AG09309 (cell line): ENCODE measurements around the gene NBPF3.
"Not testable (repeated sequence)": the region's sequence is repeated elsewhere in the genome, so short reads cannot be mapped to it uniquely, and the experiment has no call there.

ENCODE experiments used
- DNase-seq: peaks from one replicate; pipeline ENCODE4 v3.0.0-alpha.2; 2010; ENCODE audit warnings: low read depth
- H3K4me3 ChIP-seq: 2 replicates; pipeline ENCODE4 v1.5.1; 2011; ENCODE audit warnings: mild to moderate bottlenecking, low read depth, low read length, moderate library complexity; ENCODE audit not compliant: control insufficient read depth
- CTCF ChIP-seq: IDR thresholded peaks from 2 replicates; pipeline ENCODE4 v1.5.1; 2011; ENCODE audit warnings: mild to moderate bottlenecking, low read depth, low read length, inconsistent platforms; ENCODE audit not compliant: insufficient read depth, control insufficient read depth; ENCODE audit errors: missing control alignments

Gene NBPF3

DNA sequence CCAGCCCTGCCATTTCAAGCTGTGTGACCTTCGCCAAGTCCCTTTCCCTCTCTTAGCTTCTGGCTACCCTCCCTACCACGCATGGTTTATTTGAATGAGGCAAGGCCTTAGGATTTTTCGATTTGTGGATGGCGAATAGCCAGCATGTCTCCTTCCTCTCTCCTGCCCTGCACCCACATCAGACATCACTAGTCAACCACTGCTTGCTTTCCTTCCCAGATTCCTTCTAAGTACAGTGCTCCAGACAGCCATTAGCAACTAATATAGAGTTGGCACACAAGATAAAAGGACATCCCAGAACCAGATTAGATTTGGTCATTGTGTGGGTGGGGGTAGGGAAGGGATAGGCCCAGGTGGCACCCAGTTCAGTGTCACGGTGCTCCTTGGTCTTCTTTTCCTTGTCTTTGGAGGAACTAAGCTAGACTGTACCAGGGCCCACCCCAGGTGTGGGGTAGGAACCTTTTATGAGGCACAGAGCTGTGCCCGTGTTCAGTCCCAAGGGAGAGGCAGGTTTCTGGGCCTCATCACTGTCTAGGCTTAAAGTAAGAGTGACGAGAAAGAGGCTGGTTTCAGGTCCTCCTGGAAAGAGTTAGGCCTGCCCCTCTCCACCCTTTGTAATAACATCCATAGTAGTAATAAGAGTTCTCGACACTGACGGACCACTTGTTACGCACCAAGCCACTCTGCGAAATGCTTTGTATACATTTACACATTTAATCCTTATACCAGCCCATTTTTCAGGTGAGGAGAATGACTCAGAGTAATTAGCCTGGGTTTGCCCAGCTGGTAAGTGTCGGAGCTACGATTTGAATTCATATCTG lies 77.9 kb downstream of the NBPF3 start:
- no peak for TF ChIP-seq CTCF
- H3K4me3 ChIP-seq: no peak overlapping the region
- DNase-seq: no peak

DNA sequence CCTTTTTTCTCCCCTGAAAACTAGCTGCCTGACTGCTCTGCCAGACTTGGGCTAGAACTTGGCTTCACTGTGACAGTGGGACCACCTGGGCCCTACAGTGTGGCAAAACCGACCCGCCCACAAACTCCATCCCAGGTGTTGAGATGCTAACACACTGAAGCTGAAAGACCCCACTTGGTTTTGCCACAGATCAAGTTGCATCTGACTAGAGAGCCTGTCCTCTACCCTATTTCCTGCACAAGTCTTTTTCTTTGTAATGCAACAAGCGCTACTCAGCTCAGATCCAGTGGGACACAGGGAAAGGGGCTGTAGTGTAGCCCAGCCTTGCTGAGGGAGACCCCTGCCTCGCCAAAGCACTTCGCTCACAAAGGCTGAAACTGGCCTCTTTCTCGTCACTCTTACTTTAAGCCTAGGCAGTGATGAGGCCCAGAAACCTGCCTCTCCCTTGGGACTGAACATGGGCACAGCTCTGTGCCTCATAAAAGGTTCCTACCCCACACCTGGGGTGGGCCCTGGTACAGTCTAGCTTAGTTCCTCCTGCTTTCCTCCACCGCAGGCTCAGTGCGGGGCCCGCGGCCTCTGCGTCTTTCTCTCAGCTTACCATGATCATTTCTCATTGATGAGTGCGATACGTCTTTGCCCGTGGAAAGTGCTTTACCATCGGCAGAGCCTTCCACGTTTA lies 79.0 kb downstream of the NBPF3 start:
- H3K4me3 ChIP-seq: no peak overlapping the region
- DNase-seq: no peak
- TF ChIP-seq CTCF: no peak

DNA sequence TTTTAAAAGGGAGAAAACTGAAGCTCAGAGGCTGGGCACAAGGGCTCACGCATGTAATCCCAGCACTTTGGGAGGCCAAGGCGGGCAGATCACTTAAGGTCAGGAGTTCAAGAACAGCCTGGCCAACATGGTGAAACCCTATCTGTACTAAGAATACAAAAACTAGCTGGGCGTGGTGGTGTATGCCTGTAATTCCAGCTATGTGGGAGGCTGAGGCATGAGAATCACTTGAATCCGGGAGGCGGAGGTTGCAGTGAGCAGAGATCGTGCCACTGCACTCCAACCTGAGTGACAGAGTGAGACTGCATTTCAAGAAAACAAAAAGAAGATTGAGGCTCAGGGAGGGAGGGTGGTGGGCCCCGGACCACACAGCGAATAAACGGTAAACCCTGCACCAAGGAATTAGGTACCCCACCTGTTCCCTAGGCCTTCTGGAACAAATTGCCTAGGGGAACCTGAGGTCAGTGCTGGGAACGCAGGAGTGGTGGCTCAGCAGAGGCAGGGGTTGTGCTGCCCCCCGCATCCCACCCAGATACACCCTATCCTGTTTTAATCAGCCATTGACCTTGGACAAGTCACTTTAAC lies 79.6 kb downstream of the NBPF3 start:
- not testable (repeated sequence) for H3K4me3 ChIP-seq, DNase-seq

DNA sequence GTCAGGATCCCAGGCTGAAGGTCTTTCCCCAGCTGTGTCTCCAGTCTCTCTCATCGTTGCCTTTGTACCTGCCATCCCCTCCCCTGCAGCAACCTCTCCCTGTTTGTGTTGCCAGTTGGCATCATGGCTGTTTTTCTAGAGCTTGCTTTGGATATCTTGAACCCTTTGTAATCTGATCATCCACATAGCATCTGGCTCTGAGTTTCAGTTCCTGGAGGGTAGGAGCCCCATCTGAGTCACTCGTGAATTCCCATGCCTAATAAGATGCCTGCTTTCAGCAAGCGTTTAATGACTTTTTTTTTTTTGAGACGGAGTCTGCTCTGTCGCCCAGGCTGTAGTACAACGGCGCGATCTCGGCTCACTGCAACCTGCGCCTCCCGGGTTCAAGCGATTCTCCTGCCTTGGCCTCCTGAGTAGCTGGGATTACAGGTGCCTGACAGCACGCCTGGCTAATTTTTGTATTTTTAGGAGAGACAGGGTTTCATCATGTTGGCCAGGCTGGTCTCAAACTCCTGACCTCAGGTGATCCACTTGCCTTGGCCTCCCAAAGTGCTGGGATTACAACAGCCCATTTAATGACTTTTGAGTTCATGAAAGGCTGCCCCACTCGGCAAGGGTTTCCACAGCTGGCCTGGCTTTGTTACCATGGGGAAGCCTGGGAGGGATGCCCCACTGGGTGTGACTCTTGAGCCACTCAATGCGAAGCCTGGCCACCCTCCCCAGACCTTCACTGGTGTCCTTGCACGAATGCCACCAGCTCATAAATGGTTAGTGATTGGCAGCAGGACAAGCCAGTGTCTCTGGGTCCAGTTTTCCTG lies 81.2 kb downstream of the NBPF3 start:
- no peak for DNase-seq
- TF ChIP-seq CTCF: no peak

DNA sequence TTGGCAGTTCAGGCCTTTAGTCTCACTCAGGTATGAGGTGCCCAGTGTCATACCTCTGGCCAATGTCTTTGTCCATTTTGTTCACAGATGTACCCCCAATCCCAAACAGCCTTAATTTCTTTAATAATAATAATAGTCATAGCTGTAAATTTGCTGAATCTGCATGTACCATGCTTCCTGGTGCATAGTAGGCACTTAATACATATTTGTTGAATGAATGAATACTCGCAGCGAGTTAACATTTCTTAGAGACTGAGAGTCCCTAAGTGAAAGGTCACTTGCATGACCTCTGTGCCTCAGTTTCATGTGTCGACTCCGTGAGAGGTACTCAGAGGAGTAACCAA lies 81.8 kb downstream of the NBPF3 start:
- no peak for TF ChIP-seq CTCF
- no peak overlapping the region for H3K4me3 ChIP-seq
- DNase-seq: no peak

More for the DNA sequence above, 81.2 kb downstream of the NBPF3 start:
- H3K4me3 ChIP-seq: no peak overlapping the region

DNA sequence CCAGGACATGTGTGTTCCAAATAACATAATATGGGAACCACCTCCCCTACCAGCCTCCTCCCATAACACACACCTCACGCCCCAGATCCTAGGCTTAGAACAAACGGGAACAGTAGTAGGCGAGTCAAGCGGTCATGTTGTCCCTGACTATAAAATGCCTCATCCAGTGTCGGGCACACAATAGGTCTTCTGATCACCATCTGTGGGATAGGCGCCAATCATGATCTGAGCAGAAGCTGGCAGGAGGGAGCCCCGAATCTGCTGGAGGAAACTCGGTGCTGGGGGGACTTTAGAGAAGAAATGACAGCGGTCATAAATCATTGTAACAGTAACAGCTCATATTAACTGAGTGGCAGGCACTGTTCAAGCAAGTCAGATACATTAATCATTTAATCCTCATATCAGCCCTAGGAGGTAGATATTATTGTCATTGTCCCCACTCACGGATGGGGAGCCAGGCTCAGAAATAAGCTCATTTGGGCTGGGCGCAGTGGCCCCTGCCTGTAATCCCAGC lies 82.6 kb downstream of the NBPF3 start:
- no peak for TF ChIP-seq CTCF
- DNase-seq: no peak
- H3K4me3 ChIP-seq: no peak overlapping the region
